ENCODE measurements around the gene OSBPL5. TPM values are rescaled to one million over a fixed set of nuclear protein-coding genes. Genes with fewer than 3 reads are reported as not detected.

OSBPL5 gene
- polyA plus RNA-seq, 3 donors: 3.1 to 30.3 (median 6.8) TPM

GRCh38 chr11:3123761-3124733 is 41.1 kb downstream of the OSBPL5 start:
- H3K4me3 Mint-ChIP-seq: no peak overlapping the region
- H3K4me1 Mint-ChIP-seq: peaks cover 25% of the 10 kb centered on the region

More at GRCh38 chr11:3123761-3124733, 41.1 kb downstream of the OSBPL5 start:
- TF ChIP-seq CTCF (IDR thresholded peaks at IDR 0.05): no peak
- H2AFZ ChIP-seq (ENCODE audit: insufficient read depth, low read depth, low read length, poor library complexity, severe bottlenecking): no peak overlapping the region
- H3K9me3 Mint-ChIP-seq: peaks cover 0 to 5% (median 0%) of the 10 kb centered on the region in 7 donors
- H3K9ac ChIP-seq (ENCODE audit: insufficient read depth, low read length, poor library complexity, severe bottlenecking): peak overlapping the region; percentile 19
- H3K27ac ChIP-seq (ENCODE audit: low read depth in 1 of 2, low read length in 2 of 2): no peak overlapping the region
- peaks cover 45% of the 10 kb centered on the region for H4K20me1 ChIP-seq (ENCODE audit: insufficient read depth, low read length)
- 80% methylated on average over 15 of the region's 19 CpGs for WGBS (ENCODE audit: insufficient coverage)
- H3K36me3 ChIP-seq (replicated peaks in 1 of 2; ENCODE audit: control insufficient read depth in 1 of 2, insufficient read depth in 2 of 2, low read length in 2 of 2): peaks cover 48 to 81% of the 10 kb centered on the region in 2 donors
- peak; percentile 61 to 75 (median 63) for DNase-seq
- H3K9me3 ChIP-seq (replicated peaks in 1 of 2; ENCODE audit: control insufficient read depth in 1 of 2, insufficient read depth in 1 of 2, low read length in 2 of 2): no peaks in the 10 kb centered on the region
- peak overlapping the region in 6 of 7 donors; percentile 4 to 83 (median 44) for H3K27ac Mint-ChIP-seq
- intact Hi-C loops (cut with micrococcal nuclease): no loop called here
- H3K4me2 ChIP-seq (replicated peaks; ENCODE audit: extremely low read depth, low read length, poor library complexity, severe bottlenecking): peak overlapping the region; percentile 2
- H3K27me3 ChIP-seq (ENCODE audit: control insufficient read depth in 2 of 2, insufficient read depth in 2 of 2, low read length in 2 of 2): no peaks in the 10 kb centered on the region
- H3K4me1 ChIP-seq (ENCODE audit: control insufficient read depth in 1 of 2, insufficient read depth in 2 of 2, low read length in 2 of 2): peaks cover 20 to 29% of the 10 kb centered on the region in 2 donors
- no peaks in the 10 kb centered on the region for H3K79me2 ChIP-seq (ENCODE audit: insufficient read depth, low read length)
- H3K27me3 Mint-ChIP-seq (ENCODE audit: low read depth in 3 of 3): peaks cover 0 to 5% (median 5%) of the 10 kb centered on the region in 3 donors
- H3K4me3 ChIP-seq (replicated peaks in 1 of 3; ENCODE audit: low read depth in 2 of 3, low read length in 3 of 3): no peak overlapping the region
- peaks cover 53 to 92% of the 10 kb centered on the region in 2 donors for H3K36me3 Mint-ChIP-seq
